Esophagus muscularis mucosa (tissue), 4 donors: ENCODE measurements around the gene CASKIN2. TPM values are rescaled to one million over a fixed set of nuclear protein-coding genes. Genes with fewer than 3 reads are reported as not detected.

ENCODE experiments used
- DNase-seq: peaks from one replicate; pipeline ENCODE4 v3.0.0-alpha.2; 2017; ENCODE audit errors: extremely low spot score
- H3K27ac ChIP-seq, 4 donors: fragments of 200-600 bp; sonication (generic); replicated peaks in 1 of 4; 1 replicate in 3 of 4; 2 replicates in 1 of 4; pipeline ENCODE4 v1.5.1; 2016 to 2019; ENCODE audit warnings: mild to moderate bottlenecking in 1 of 4
- H3K27me3 ChIP-seq, 4 donors: fragments of 200-600 bp; sonication (generic); one replicate each; pipeline versions ENCODE4 v1.5.1 to v1.6.0; 2016 to 2019
- H3K36me3 ChIP-seq, 4 donors: fragments of 200-600 bp; sonication (generic); one replicate each; pipeline ENCODE4 v1.5.1; 2016 to 2019
- H3K4me1 ChIP-seq, 4 donors: fragments of 200-600 bp; sonication (generic); one replicate each; pipeline ENCODE4 v1.5.1; 2016 to 2019
- H3K4me3 ChIP-seq, 4 donors: fragments of 200-600 bp; sonication (generic); 1 replicate in 2 of 4; 2 replicates in 2 of 4; pipeline ENCODE4 v1.5.1; 2016 to 2019; ENCODE audit warnings: mild to moderate bottlenecking in 4 of 4, moderate library complexity in 1 of 4
- H3K9me3 ChIP-seq, 4 donors: fragments of 200-600 bp; sonication (generic); 1 replicate in 3 of 4; 2 replicates in 1 of 4; pipeline ENCODE4 v1.5.1; 2016 to 2019
- EP300 ChIP-seq: sonication (generic); formaldehyde crosslinking; IDR thresholded peaks from one replicate; pipeline ENCODE4 v1.6.1; 2017; ENCODE audit warnings: antibody characterized with exemption
- POLR2A ChIP-seq: fragments of 450-650 bp; IDR thresholded peaks from one replicate; pipeline ENCODE4 v1.6.1; 2017; ENCODE audit warnings: antibody characterized with exemption, moderate library complexity, mild to moderate bottlenecking, low read depth
- POLR2AphosphoS5 ChIP-seq, 2 donors: sonication (generic); formaldehyde crosslinking; IDR thresholded peaks; one replicate each; pipeline ENCODE4 v1.6.1; 2017; ENCODE audit warnings: antibody characterized with exemption in 2 of 2
- WGBS: methylation state at CpG from one replicate; pipeline ENCODE4 v1.1.5; 2018; 5-methylcytosine and 5-hydroxymethylcytosine counted together
- intact Hi-C: fragments of 100-400 bp; cut with DNase I; formaldehyde crosslinking; loops from one replicate; pipeline ENCODE4 v1.15.1; 2023
- total RNA-seq, 4 donors: library from RNA; depleted of rRNA; stranded (reverse); fragments of >200 nt; gene quantifications; one replicate each; pipeline versions ENCODE4 v1.1.0 to v1.2.1, GENCODE V29; 2016
- TF ChIP-seq, protein P1 (sequence below), 3 experiments: fragments of 200-600 bp in 2 of 3; fragments of 450-650 bp in 1 of 3; sonication (generic) in 2 of 3; IDR thresholded peaks; one replicate each; pipeline ENCODE4 v1.5.1; 2017 to 2019; ENCODE audit warnings: antibody characterized with exemption in 3 of 3, mild to moderate bottlenecking in 2 of 3, moderate library complexity in 1 of 3

Gene CASKIN2
- total RNA-seq, 4 donors from 2014 or later = 16.2 to 43.5 (median 35.5) TPM

DNA sequence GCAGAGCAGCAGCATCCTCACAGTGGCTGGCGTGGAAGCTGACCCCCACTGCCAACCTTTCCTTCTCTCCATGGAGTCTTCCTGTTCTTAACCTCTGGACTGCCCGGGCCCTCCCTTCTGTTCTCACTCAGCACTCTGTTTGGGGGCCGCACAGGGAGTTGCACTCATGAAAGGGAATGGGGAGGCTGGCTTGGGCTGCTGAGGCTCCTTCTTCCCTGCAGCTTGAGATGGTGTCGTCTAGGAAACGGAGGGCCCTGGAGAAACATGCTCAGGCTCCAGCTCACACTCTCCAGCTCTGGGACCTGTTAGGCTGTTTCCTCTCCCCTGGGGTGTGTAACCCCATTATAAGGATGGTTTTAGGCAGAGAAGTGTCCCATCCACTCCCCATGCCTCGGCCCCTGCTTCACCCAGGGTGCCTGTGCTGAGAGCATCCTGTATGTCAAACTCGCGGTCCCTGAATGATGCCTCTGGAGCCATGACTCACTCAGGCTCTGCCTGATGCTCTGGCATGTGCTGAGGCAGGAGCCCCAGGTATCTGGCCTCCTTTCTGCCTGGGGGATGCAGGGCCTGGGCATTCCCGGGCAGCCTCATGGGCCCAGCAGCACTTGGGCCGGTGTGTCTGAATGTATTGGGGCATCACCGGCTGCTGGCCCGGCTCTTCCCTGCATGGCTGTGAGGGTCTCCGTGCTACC lies 40.0 kb downstream of the CASKIN2 start:
- Histone ChIP-seq H3K27me3 (no peaks in the 10 kb centered on the region), H3K36me3 (peaks cover 0 to 24% (median 22%) of the 10 kb centered on the region in 4 donors), H3K4me1 (peaks cover 32 to 62% (median 50%) of the 10 kb centered on the region in 4 donors), H3K9me3 (no peaks in the 10 kb centered on the region), H3K27ac (peak overlapping the region; percentile 61 to 78 (median 72)), H3K4me3 (no peak overlapping the region)
- intact Hi-C loops = no loop called here
- no peak for DNase-seq
- TF ChIP-seq POLR2AphosphoS5 (IDR thresholded peaks at IDR 0.05) (no peak), POLR2A (no peak), EP300 (no peak)
- TF ChIP-seq, protein P1, sequence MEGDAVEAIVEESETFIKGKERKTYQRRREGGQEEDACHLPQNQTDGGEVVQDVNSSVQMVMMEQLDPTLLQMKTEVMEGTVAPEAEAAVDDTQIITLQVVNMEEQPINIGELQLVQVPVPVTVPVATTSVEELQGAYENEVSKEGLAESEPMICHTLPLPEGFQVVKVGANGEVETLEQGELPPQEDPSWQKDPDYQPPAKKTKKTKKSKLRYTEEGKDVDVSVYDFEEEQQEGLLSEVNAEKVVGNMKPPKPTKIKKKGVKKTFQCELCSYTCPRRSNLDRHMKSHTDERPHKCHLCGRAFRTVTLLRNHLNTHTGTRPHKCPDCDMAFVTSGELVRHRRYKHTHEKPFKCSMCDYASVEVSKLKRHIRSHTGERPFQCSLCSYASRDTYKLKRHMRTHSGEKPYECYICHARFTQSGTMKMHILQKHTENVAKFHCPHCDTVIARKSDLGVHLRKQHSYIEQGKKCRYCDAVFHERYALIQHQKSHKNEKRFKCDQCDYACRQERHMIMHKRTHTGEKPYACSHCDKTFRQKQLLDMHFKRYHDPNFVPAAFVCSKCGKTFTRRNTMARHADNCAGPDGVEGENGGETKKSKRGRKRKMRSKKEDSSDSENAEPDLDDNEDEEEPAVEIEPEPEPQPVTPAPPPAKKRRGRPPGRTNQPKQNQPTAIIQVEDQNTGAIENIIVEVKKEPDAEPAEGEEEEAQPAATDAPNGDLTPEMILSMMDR (IDR thresholded peaks at IDR 0.05) = no peak
- 62% methylated on average over 10 of the region's 13 CpGs for WGBS

DNA sequence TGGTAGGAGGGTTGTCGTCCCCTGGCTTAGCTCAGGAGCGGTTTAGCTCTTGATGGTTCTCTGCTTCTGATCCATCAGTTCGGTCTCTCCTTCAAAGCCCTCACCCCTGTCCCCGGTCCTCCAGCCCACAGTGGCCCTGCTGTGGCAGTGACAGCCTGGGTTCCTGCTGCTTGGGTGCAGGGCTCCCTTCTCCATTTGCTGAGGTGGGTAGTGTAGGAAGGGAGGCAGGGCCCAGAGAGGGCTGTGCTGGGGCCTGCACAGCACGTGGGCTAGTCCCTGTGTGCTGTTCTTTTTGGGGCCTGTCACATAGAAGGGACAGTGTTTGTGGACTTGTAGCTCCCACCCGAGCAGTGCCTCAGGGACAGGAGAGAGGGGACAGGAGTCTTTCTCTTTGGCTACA lies 40.6 kb downstream of the CASKIN2 start:
- Histone ChIP-seq H3K27ac (peak overlapping the region; percentile 61 to 78 (median 72)), H3K9me3 (no peaks in the 10 kb centered on the region), H3K36me3 (peaks cover 0 to 24% (median 22%) of the 10 kb centered on the region in 4 donors), H3K4me3 (no peak overlapping the region), H3K27me3 (no peaks in the 10 kb centered on the region), H3K4me1 (peaks cover 32 to 56% (median 46%) of the 10 kb centered on the region in 4 donors)
- intact Hi-C loops = no loop called here
- TF ChIP-seq POLR2A = no peak
- no peak for TF ChIP-seq EP300
- TF ChIP-seq, protein P1 (IDR thresholded peaks at IDR 0.05) = no peak
- no peak for TF ChIP-seq POLR2AphosphoS5 (IDR thresholded peaks at IDR 0.05)
- WGBS = 76% methylated on average over 6 of the region's 6 CpGs
- DNase-seq = no peak

DNA sequence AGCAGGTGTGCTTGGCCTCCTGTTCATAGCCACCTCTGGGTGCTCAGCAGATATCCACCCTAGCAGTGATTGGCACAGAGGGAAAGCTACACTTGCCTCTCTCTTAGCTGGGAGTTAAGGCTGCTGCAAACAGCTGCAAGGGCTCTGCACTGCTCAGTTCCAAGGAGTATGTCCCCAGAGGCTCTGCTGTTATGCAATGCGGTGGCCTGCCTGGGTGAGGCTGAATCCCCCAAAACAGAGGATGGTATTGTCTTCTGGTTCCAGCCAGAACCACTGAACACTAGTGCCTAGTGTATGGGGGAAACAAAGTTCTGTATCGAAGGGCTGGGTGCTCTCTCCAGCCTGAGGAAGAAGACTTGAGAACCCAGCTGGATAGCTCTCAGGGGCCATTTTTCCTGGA lies 42.1 kb downstream of the CASKIN2 start:
- Histone ChIP-seq H3K4me1 (peaks cover 39 to 52% (median 49%) of the 10 kb centered on the region in 4 donors), H3K4me3 (no peak overlapping the region), H3K36me3 (peaks cover 0 to 24% (median 22%) of the 10 kb centered on the region in 4 donors), H3K9me3 (no peaks in the 10 kb centered on the region), H3K27me3 (no peaks in the 10 kb centered on the region), H3K27ac (peak overlapping the region in 3 of 4 donors; percentile 1 to 31 (median 5))
- DNase-seq = no peak
- WGBS = 100% methylated on average over 1 of the region's 2 CpGs
- TF ChIP-seq, protein P1 (IDR thresholded peaks at IDR 0.05) = no peak
- no peak for TF ChIP-seq POLR2A
- TF ChIP-seq EP300 = no peak
- no peak for TF ChIP-seq POLR2AphosphoS5 (IDR thresholded peaks at IDR 0.05)
- intact Hi-C loops = no loop called here

DNA sequence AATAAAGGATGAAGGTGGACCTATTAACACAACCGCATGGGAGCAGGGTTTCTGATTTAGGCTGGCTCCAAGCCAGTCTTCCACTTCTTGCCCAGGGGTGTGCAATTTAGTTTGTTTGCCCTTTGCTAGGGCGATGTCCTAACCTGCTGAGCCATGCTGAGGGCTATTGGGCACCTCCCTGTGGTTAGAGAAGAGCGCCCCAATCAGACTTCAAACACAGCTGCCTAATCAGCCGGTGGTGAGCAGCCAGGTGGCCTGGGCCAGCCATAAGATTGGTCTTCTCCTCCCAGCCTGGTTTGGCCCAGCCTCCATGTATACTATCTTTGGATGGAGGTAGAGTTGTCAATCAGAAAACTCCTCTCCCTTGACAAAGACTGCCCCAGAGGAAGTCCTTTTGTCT lies 43.2 kb downstream of the CASKIN2 start:
- no peak overlapping the region for H3K4me3 ChIP-seq
- H3K36me3 ChIP-seq = peaks cover 0 to 24% (median 22%) of the 10 kb centered on the region in 4 donors
- peaks cover 35 to 52% (median 48%) of the 10 kb centered on the region in 4 donors for H3K4me1 ChIP-seq
- WGBS = 73% methylated on average over 4 of the region's 4 CpGs
- no peaks in the 10 kb centered on the region for H3K27me3 ChIP-seq
- no peak for DNase-seq
- H3K9me3 ChIP-seq = no peaks in the 10 kb centered on the region
- intact Hi-C loops = no loop called here
- TF ChIP-seq EP300 = no peak
- TF ChIP-seq POLR2AphosphoS5 (IDR thresholded peaks at IDR 0.05) = no peak
- TF ChIP-seq, protein P1 (IDR thresholded peaks at IDR 0.05) = no peak
- no peak for TF ChIP-seq POLR2A
- no peak overlapping the region for H3K27ac ChIP-seq
